GM18526 (cell line): Measurements from ENCODE around the gene TPM1.

ENCODE experiments used
- POLR2A ChIP-seq: IDR thresholded peaks from 3 replicates; pipeline ENCODE4 v1.6.1; 2011; ENCODE audit not compliant: insufficient read length; ENCODE audit errors: extremely low read depth

Gene TPM1

GRCh38 chr15:63054985-63055384 lies 12.4 kb downstream of the TPM1 start:
- no peak for TF ChIP-seq POLR2A

GRCh38 chr15:63056829-63057228 lies 14.3 kb downstream of the TPM1 start:
- no peak for TF ChIP-seq POLR2A

- TF ChIP-seq POLR2A: no peak
Observed at GRCh38 chr15:63057468-63058345, 15.2 kb downstream of the TPM1 start.

GRCh38 chr15:63059075-63059474 lies 16.5 kb downstream of the TPM1 start:
- TF ChIP-seq POLR2A: no peak

DNA sequence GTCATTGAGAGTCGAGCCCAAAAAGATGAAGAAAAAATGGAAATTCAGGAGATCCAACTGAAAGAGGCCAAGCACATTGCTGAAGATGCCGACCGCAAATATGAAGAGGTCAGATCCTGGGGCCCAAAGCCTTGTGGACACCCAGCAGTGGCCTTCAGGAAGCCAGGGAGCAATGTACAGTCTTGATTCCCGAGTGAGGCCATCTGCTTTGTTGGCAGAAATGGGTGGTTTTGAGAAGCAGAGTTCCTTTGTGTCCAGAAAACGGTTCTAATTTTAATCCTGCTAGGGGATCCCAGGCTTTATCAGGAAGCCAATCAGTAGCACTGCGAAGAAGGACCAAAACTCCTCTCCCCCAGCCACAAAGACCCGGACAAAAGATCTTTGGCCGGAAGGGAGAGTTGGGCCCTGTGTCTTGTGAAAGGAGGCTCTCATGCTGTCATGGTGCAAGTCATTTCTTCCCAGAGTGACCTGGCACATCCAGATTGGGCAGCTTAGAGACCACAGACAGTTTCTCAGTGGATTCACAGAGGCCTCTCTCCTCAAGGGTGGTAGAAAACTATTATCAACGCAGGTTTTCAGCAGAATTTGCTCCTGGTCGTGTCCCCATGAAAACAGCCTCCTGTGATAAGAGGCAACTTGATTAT lies 17.1 kb downstream of the TPM1 start:
- TF ChIP-seq POLR2A: no peak

DNA sequence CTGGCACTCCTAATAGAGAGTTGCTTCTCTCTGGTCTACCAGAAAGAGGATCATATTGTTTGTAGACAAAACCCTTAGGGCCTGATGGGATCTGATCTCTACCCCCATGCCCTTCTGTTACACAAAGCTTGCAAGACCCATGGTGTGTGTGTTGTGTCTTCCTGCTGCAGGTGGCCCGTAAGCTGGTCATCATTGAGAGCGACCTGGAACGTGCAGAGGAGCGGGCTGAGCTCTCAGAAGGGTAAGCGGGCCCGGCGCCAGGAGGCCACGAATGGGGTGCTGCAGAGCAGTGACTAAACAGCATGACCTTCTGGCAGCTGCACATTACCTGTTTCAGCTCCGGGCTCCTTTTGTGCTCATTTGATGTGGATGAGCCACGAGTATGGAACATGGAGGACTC lies 18.2 kb downstream of the TPM1 start:
- no peak for TF ChIP-seq POLR2A

GRCh38 chr15:63061975-63062374 lies 19.4 kb downstream of the TPM1 start:
- no peak for TF ChIP-seq POLR2A

- TF ChIP-seq POLR2A: no peak
Observed at GRCh38 chr15:63063164-63063756, 20.7 kb downstream of the TPM1 start.

DNA sequence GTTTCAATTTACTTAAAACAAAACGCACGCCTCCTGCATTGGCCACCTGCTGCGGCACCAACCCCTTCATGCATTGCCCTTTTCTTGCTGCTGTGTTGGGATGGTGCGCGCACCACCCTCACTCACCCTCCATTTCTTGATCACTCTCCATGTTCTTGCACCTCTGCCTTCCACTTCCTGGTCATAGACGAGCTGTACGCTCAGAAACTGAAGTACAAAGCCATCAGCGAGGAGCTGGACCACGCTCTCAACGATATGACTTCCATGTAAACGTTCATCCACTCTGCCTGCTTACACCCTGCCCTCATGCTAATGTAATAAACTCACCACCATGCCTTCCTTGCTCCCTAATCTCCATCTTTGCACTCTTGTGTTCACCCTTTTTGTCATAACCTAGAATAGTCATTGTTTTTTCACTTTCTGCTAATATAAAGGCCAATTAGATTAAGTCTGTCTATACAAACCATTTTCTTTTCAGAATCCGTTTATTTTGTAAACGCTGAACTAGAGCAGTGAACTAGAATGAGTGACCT lies 21.4 kb downstream of the TPM1 start:
- no peak for TF ChIP-seq POLR2A

DNA sequence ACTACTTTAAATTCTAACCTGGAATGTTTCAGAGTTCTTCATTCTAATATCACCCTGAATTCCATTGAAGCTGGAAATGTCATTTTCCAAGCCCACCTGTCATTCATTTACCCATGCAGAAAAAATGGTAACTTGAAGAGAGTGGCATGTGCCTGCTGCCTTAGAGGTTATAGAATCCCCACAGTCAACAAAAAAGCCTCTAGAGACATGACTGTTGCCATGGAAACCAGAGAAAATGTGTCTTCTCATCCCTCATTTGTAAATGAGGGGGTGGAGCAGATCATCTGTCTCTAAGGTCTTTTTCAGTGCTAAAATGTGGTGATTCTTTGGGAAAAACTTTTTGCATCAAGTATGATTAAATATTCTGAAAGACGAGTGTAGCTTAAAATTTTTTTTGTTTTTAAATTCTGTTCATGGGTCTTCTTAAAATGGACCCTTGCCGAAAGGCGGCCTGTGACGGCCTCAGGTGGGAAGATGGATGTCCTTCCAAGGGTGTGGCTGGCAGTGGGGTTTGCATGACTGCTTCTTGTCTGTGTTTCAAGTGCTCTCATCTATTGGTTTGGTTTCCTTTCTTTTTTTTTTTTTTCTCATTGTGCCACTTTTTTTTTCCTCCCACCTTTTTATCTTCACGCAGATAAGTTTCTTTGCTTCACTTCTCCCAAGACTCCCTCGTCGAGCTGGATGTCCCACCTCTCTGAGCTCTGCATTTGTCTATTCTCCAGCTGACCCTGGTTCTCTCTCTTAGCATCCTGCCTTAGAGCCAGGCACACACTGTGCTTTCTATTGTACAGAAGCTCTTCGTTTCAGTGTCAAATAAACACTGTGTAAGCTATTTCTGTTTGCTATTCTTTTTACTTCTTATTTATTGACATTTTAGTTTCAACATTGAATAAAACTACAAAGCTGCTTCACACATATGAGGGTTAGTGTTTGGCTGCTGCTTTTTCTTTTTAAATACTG lies 23.0 kb downstream of the TPM1 start:
- no peak for TF ChIP-seq POLR2A

- no peak for TF ChIP-seq POLR2A
Observed at GRCh38 chr15:63066272-63066671, 23.7 kb downstream of the TPM1 start.

DNA sequence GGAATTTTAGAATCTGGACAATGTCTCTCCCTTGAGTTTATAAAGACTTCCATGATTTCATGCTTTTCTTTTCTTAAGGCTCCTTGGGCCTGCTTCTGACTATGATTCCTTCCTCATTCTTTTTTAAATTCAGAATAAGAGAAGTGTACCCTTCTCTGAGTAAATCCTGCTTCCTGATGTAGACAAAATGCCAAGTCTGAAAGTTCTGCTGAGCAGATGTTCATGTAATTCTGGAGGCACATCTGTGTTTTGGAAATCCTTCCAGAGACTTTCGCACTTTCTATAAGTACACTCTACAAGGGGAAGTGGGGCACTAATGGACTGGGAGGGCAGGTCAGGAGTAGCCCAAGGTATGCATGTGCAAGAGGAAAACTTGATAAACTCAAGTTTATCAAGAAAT lies 24.8 kb downstream of the TPM1 start:
- no peak for TF ChIP-seq POLR2A

- TF ChIP-seq POLR2A: no peak
Observed at GRCh38 chr15:63067976-63068743, 25.6 kb downstream of the TPM1 start.

- TF ChIP-seq POLR2A: no peak
Observed at GRCh38 chr15:63069616-63070090, 27.1 kb downstream of the TPM1 start.
